ENCODE data around the gene PPFIBP2. TPM values are rescaled to one million over a fixed set of nuclear protein-coding genes. Genes with fewer than 3 reads are reported as not detected.

PPFIBP2 gene
- total and polyA plus RNA-seq, 2 of the 13 experiments (the other 11 are each of a cell fraction or from before 2014, with no cell fraction given), result 15.0 to 52.5 TPM

GRCh38 chr11:7514099-7514591, 346 bp downstream of the PPFIBP2 start (continued):
- TF ChIP-seq ARID4A (CRISPR knock-in tag; IDR thresholded peaks at IDR 0.05; ENCODE audit: borderline replicate concordance) (peak; percentile 73; the same call in 1 of the 2 replicates), SNRNP70 (IDR thresholded peaks at IDR 0.05; ENCODE audit: low read depth, low read length) (no peak), USF2 (IDR thresholded peaks at IDR 0.05; ENCODE audit: low read depth, low read length) (no peak), USF2 (CRISPR knock-in tag; IDR thresholded peaks at IDR 0.05; ENCODE audit: borderline replicate concordance) (peak; percentile 20; the same call in 1 of the 2 replicates), FOXP1 (IDR thresholded peaks at IDR 0.05) (no peak), FOXP1 (CRISPR knock-in tag; IDR thresholded peaks at IDR 0.05) (no peak), CENPBD1 (CRISPR knock-in tag; IDR thresholded peaks at IDR 0.05; ENCODE audit: borderline replicate concordance, low read depth) (no peak), ZNF546 (CRISPR knock-in tag; conservative IDR thresholded peaks at IDR 0.05) (no peak), ZBTB43 (CRISPR knock-in tag; conservative IDR thresholded peaks at IDR 0.05) (no peak), ADNP (CRISPR knock-in tag; IDR thresholded peaks at IDR 0.05) (no peak), POGK (CRISPR knock-in tag; conservative IDR thresholded peaks at IDR 0.05) (no peak), SMAD3 (CRISPR knock-in tag; IDR thresholded peaks at IDR 0.05) (no peak), PHF5A (CRISPR knock-in tag; IDR thresholded peaks at IDR 0.05; ENCODE audit: low read depth, unreplicated experiment) (no peak), ARID2 (CRISPR knock-in tag; IDR thresholded peaks at IDR 0.05; ENCODE audit: borderline replicate concordance) (no peak), GFI1 (CRISPR knock-in tag; IDR thresholded peaks at IDR 0.05; ENCODE audit: borderline replicate concordance) (no peak), ZNF430 (CRISPR knock-in tag; IDR thresholded peaks at IDR 0.05) (no peak), FOXO1 (CRISPR knock-in tag; IDR thresholded peaks at IDR 0.05) (no peak), ZNF143 (CRISPR knock-in tag; IDR thresholded peaks at IDR 0.05) (no peak), ZNF33A (CRISPR knock-in tag; IDR thresholded peaks at IDR 0.05; ENCODE audit: borderline replicate concordance) (no peak), ZNF580 (CRISPR knock-in tag; IDR thresholded peaks at IDR 0.05; ENCODE audit: borderline replicate concordance, low read depth) (no peak), NFIB (CRISPR knock-in tag; IDR thresholded peaks at IDR 0.05; ENCODE audit: borderline replicate concordance) (no peak)
